Neural progenitor cell (in vitro differentiated cells): Measurements from ENCODE around the gene MAGI2.

Experiments used
- CTCF ChIP-seq: fragments of 200-600 bp; sonication (generic); IDR thresholded peaks from 2 replicates; pipeline ENCODE4 v1.5.1; 2017; ENCODE audit warnings: antibody characterized with exemption, mild to moderate bottlenecking
- EZH2 ChIP-seq: fragments of 200-600 bp; sonication (generic); IDR thresholded peaks from 2 replicates; pipeline ENCODE4 v1.6.1; 2017; ENCODE audit warnings: antibody characterized with exemption, mild to moderate bottlenecking, moderate library complexity
- EZH2phosphoT487 ChIP-seq: fragments of 200-600 bp; sonication (generic); IDR thresholded peaks from 2 replicates; pipeline ENCODE4 v1.6.1; 2017; ENCODE audit warnings: antibody characterized with exemption

GRCh38 chr7:79176859-79177477 is 276.5 kb downstream of the MAGI2 start:
- peak; percentile 69 for TF ChIP-seq CTCF
- no peak for TF ChIP-seq EZH2
- TF ChIP-seq EZH2phosphoT487 = no peak
